Fibroblast of peridontal ligament (primary cell): ENCODE results near the gene EVL.

ENCODE experiments used
- DNase-seq: peaks from one replicate; pipeline ENCODE4 v3.0.0-alpha.2; 2010; ENCODE audit errors: extremely low read depth

Gene EVL

GRCh38 chr14:100083706-100084105, 18.5 kb downstream of the EVL start:
- DNase-seq, result no peak

GRCh38 chr14:100084591-100084990, 19.4 kb downstream of the EVL start:
- DNase-seq, result no peak

- no peak for DNase-seq
These were observed 20.2 kb downstream of the EVL start for GRCh38 chr14:100085462-100085861.

GRCh38 chr14:100086361-100086760, 21.1 kb downstream of the EVL start:
- DNase-seq, result no peak

GRCh38 chr14:100088226-100088625, 23.0 kb downstream of the EVL start:
- DNase-seq, result no peak

GRCh38 chr14:100091386-100091785, 26.2 kb downstream of the EVL start:
- DNase-seq, result no peak

GRCh38 chr14:100092832-100093231, 27.6 kb downstream of the EVL start:
- DNase-seq, result no peak

GRCh38 chr14:100093319-100093718, 28.1 kb downstream of the EVL start:
- DNase-seq, result no peak

- peak; percentile 71 for DNase-seq
These were observed 31.4 kb downstream of the EVL start for GRCh38 chr14:100096656-100097055.

- DNase-seq, result no peak
These were observed 32.9 kb downstream of the EVL start for GRCh38 chr14:100098171-100098570.

- no peak for DNase-seq
These were observed 34.9 kb downstream of the EVL start for GRCh38 chr14:100100032-100100703.

- no peak for DNase-seq
These were observed 37.0 kb downstream of the EVL start for GRCh38 chr14:100102156-100102785.

GRCh38 chr14:100103250-100104005, 38.2 kb downstream of the EVL start:
- peak; percentile 32 for DNase-seq

GRCh38 chr14:100104006-100104352, 38.8 kb downstream of the EVL start:
- DNase-seq, result no peak

GRCh38 chr14:100104523-100105300, 39.5 kb downstream of the EVL start:
- DNase-seq, result peak; percentile 66

GRCh38 chr14:100105357-100106169, 40.3 kb downstream of the EVL start:
- no peak for DNase-seq

GRCh38 chr14:100106250-100107112, 41.3 kb downstream of the EVL start:
- no peak for DNase-seq

GRCh38 chr14:100107236-100107635, 42.0 kb downstream of the EVL start:
- no peak for DNase-seq

GRCh38 chr14:100108042-100108825, 43.0 kb downstream of the EVL start:
- peak; percentile 71 for DNase-seq
